MM.1S (cell line): ENCODE measurements around the gene CHRNA4.

Experiments
- DNase-seq: peaks from one replicate; pipeline ENCODE4 v3.0.0-alpha.2; 2015
- H2AFZ ChIP-seq: fragments of 300-600 bp; sonication (generic); 2 replicates; pipeline ENCODE4 v1.6.0; 2016; ENCODE audit warnings: antibody characterized with exemption, low read length
- H3F3A ChIP-seq: fragments of 300-600 bp; sonication (generic); 2 replicates; pipeline ENCODE4 v1.6.1; 2016; ENCODE audit warnings: mild to moderate bottlenecking, antibody characterized with exemption, low read length, moderate library complexity, mixed read lengths; ENCODE audit not compliant: insufficient read depth
- H3K27ac ChIP-seq: fragments of 300-600 bp; sonication (generic); 2 replicates; pipeline ENCODE4 v1.5.1; 2016; ENCODE audit warnings: mild to moderate bottlenecking, low read length
- H3K27me3 ChIP-seq: fragments of 300-600 bp; sonication (generic); replicated peaks from 2 replicates; pipeline ENCODE4 v1.6.0; 2016; ENCODE audit warnings: low read length; ENCODE audit not compliant: insufficient read depth
- H3K36me3 ChIP-seq: fragments of 300-600 bp; sonication (generic); replicated peaks from 2 replicates; pipeline ENCODE4 v1.6.1; 2016; ENCODE audit warnings: mild to moderate bottlenecking, low read length, mixed read lengths; ENCODE audit not compliant: insufficient read depth
- H3K4me1 ChIP-seq: fragments of 300-600 bp; sonication (generic); 2 replicates; pipeline ENCODE4 v1.6.1; 2016; ENCODE audit warnings: low read length, mixed read lengths
- H3K4me2 ChIP-seq: fragments of 300-600 bp; sonication (generic); 2 replicates; pipeline ENCODE4 v1.6.0; 2016; ENCODE audit warnings: low read depth, low read length
- H3K4me3 ChIP-seq: fragments of 300-600 bp; sonication (generic); 2 replicates; pipeline ENCODE4 v1.5.1; 2016; ENCODE audit warnings: low read length, mixed read lengths
- H3K79me2 ChIP-seq: fragments of 300-600 bp; sonication (generic); 2 replicates; pipeline ENCODE4 v1.6.1; 2016; ENCODE audit warnings: mixed run types, low read length, mixed read lengths
- H3K9ac ChIP-seq: fragments of 300-600 bp; sonication (generic); 2 replicates; pipeline ENCODE4 v1.6.1; 2016; ENCODE audit warnings: low read length, mixed read lengths
- H3K9me2 ChIP-seq: fragments of 300-600 bp; sonication (generic); replicated peaks from 2 replicates; pipeline ENCODE4 v1.6.1; 2016; ENCODE audit warnings: mild to moderate bottlenecking, low read length, mixed read lengths; ENCODE audit not compliant: insufficient read depth
- H3K9me3 ChIP-seq: fragments of 300-600 bp; sonication (generic); replicated peaks from 2 replicates; pipeline ENCODE4 v1.6.1; 2016; ENCODE audit warnings: mild to moderate bottlenecking, low read length, mixed read lengths; ENCODE audit not compliant: insufficient read depth
- H4K20me1 ChIP-seq: fragments of 300-600 bp; sonication (generic); 2 replicates; pipeline ENCODE4 v1.6.1; 2016; ENCODE audit warnings: mild to moderate bottlenecking, low read length, moderate library complexity, mixed read lengths; ENCODE audit not compliant: insufficient read depth
- EZH2 ChIP-seq: fragments of 300-600 bp; sonication (generic); optimal IDR thresholded peaks from 2 replicates; pipeline ENCODE3; 2017; ENCODE audit warnings: low read depth, mild to moderate bottlenecking, antibody characterized with exemption, low read length, mixed read lengths
- EZH2phosphoT487 ChIP-seq: fragments of 300-600 bp; sonication (generic); IDR thresholded peaks from 2 replicates; pipeline ENCODE4 v1.6.1; 2018; ENCODE audit warnings: antibody characterized with exemption, low read length
- TF ChIP-seq, protein P1 (sequence below): fragments of 300-600 bp; sonication (generic); IDR thresholded peaks from 2 replicates; pipeline ENCODE4 v1.5.1; 2016; ENCODE audit warnings: antibody characterized with exemption, low read length, mixed read lengths

CHRNA4 gene

DNA sequence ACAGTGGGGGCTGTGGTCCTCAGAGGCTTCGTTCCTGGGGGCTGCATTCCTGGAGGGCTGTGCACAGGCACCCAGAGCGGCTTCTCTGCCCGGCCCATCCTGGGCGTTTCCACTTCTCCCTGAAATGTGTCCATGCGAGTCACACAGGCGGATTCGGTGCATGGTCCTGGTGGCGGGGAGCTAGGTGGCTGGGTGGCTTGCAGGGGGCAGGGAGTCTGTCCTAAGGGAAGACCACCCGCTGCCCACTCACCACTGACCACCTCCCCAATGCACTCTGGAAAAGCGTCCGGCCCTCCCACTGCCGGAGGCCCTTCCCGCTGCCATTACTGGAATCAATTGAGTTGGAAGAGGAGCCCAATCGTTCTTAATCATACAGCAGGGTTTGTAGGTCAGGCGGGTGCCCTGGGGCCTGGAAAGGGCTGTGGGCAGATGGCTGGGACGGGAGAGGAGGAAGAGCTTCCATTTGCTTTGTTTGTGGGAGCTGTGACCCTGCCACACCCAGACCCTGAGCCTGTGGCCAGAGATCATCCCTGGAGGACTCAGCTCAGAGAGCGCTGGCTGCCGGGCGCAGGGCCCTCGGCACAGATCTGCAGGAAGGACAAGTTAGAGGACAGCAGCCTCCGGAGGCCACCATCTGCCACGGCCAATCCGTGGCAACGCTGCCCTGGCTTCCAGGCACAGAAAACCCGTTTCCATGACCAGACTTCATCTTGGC, 6.4 kb downstream of the CHRNA4 start:
- no peaks in the 10 kb centered on the region for H4K20me1 ChIP-seq
- no peak overlapping the region for H3K4me2 ChIP-seq
- TF ChIP-seq, protein P1, sequence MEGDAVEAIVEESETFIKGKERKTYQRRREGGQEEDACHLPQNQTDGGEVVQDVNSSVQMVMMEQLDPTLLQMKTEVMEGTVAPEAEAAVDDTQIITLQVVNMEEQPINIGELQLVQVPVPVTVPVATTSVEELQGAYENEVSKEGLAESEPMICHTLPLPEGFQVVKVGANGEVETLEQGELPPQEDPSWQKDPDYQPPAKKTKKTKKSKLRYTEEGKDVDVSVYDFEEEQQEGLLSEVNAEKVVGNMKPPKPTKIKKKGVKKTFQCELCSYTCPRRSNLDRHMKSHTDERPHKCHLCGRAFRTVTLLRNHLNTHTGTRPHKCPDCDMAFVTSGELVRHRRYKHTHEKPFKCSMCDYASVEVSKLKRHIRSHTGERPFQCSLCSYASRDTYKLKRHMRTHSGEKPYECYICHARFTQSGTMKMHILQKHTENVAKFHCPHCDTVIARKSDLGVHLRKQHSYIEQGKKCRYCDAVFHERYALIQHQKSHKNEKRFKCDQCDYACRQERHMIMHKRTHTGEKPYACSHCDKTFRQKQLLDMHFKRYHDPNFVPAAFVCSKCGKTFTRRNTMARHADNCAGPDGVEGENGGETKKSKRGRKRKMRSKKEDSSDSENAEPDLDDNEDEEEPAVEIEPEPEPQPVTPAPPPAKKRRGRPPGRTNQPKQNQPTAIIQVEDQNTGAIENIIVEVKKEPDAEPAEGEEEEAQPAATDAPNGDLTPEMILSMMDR = no peak
- no peak for TF ChIP-seq EZH2
- TF ChIP-seq EZH2phosphoT487 = no peak
- peaks cover 33% of the 10 kb centered on the region for H3K27me3 ChIP-seq
- no peaks in the 10 kb centered on the region for H3K9me3 ChIP-seq
- no peak overlapping the region for H3K9ac ChIP-seq
- DNase-seq = no peak
- no peak overlapping the region for H3K27ac ChIP-seq
- H3K4me3 ChIP-seq = no peak overlapping the region
- no peaks in the 10 kb centered on the region for H3K4me1 ChIP-seq
- H3F3A ChIP-seq = no peaks in the 10 kb centered on the region
- H3K79me2 ChIP-seq = no peaks in the 10 kb centered on the region
- H3K36me3 ChIP-seq = no peaks in the 10 kb centered on the region
- no peak overlapping the region for H2AFZ ChIP-seq
- no peaks in the 10 kb centered on the region for H3K9me2 ChIP-seq

DNA sequence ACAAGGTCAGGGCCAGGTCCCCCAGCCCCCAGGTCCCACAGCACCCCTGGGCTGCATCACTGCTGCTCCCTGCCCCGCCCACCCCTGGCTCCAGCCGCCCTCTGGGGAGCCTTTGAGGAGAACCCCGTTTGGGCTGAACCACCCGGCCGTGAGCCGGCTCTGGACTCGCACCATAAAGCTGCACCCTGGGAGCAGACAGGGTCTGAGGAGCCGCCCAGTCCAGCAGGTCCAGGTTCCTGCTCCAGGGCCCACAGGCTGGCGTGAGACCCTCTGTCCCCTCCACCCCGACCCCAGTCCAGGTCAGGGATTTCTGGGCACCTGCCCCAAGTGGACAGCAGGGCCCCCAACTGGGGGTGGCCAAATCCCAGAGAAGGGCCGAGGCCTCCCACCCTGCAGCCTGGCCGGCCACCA, 8.3 kb downstream of the CHRNA4 start:
- H3K4me3 ChIP-seq = no peak overlapping the region
- no peaks in the 10 kb centered on the region for H3K9me3 ChIP-seq
- no peaks in the 10 kb centered on the region for H3K36me3 ChIP-seq
- H3K4me2 ChIP-seq = no peak overlapping the region
- TF ChIP-seq, protein P1 = no peak
- TF ChIP-seq EZH2 (no peak), EZH2phosphoT487 (no peak)
- H3F3A ChIP-seq = no peaks in the 10 kb centered on the region
- H3K9ac ChIP-seq = no peak overlapping the region
- H2AFZ ChIP-seq = no peak overlapping the region
- no peaks in the 10 kb centered on the region for H4K20me1 ChIP-seq
- H3K4me1 ChIP-seq = no peaks in the 10 kb centered on the region
- H3K27ac ChIP-seq = no peak overlapping the region
- H3K79me2 ChIP-seq = no peaks in the 10 kb centered on the region
- peaks cover 32% of the 10 kb centered on the region for H3K27me3 ChIP-seq
- H3K9me2 ChIP-seq = no peaks in the 10 kb centered on the region
- no peak for DNase-seq

DNA sequence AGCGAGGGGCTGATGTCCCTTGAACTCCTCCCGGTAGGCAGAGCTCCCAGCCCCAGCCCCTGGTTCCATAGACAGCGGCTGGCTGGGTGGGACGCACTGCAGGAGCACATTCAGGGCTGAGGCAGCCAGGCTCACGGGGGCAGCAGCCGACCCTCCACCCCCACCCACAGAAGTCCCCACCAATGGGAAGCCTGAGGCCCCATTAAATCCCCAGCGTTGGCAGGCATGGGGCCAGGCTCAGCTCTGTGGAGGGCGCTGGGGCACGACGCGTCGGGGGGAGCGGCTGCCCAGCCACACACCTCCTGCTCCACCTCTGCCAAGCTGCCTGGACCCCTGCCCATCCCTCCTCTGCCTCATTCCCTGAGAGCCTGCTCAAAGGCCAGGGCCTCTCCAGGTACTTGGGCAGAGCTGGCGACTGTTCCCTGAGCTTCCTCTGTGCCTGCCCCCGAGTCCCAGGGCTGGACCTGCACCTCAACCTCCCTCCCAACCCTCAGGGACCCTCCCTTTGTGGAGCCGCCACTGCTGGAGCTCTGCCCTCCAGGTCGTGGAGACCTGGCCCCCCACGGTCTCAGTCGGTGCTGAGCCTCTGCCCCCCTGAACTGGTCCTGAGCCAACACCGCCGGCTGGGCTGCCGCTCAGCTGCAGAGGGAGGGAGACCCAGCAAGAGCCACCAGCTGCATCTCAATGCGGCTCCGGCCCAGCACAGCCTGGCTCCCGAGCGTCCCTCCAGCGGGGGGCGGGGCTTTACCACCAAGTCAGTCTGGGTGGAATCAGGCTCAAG, 9.1 kb downstream of the CHRNA4 start:
- Histone ChIP-seq H4K20me1 (no peaks in the 10 kb centered on the region), H3K9ac (no peak overlapping the region), H3K4me1 (no peaks in the 10 kb centered on the region), H3K9me3 (no peaks in the 10 kb centered on the region), H3K79me2 (no peaks in the 10 kb centered on the region), H3K36me3 (no peaks in the 10 kb centered on the region), H3F3A (no peaks in the 10 kb centered on the region), H3K9me2 (no peaks in the 10 kb centered on the region), H3K27ac (no peak overlapping the region), H3K4me3 (no peak overlapping the region), H3K27me3 (peaks cover 36% of the 10 kb centered on the region), H2AFZ (no peak overlapping the region), H3K4me2 (no peak overlapping the region)
- TF ChIP-seq EZH2phosphoT487 (no peak), EZH2 (no peak)
- TF ChIP-seq, protein P1 = no peak
- no peak for DNase-seq
